CD4-positive, alpha-beta T cell (primary cell): ENCODE data around the gene ARGFX. TPM values are rescaled to one million over a fixed set of nuclear protein-coding genes. Genes with fewer than 3 reads are reported as not detected.

Source experiments
- ATAC-seq: fragments of 200-7000 bp; cut with Tn5 transposase; one replicate; pipeline ENCODE4 v1.10.0; 2022; ENCODE audit warnings: mild to moderate bottlenecking; ENCODE audit not compliant: poor library complexity
- CTCF ChIA-PET: fragments of 350-600 bp; sonication (Branson Sonifier 250); formaldehyde crosslinking; loops from one replicate; lab custom pipeline; 2021; ENCODE audit warnings: antibody characterized with exemption, inconsistent platforms; lab: Charles Lee
- POLR2A ChIA-PET: fragments of 350-600 bp; sonication (Branson Sonifier 250); formaldehyde crosslinking; loops from one replicate; lab custom pipeline; 2021; ENCODE audit warnings: antibody characterized with exemption, inconsistent platforms; lab: Charles Lee
- DNase-seq, 14 experiments: peaks; one replicate each; pipeline ENCODE4 v3.0.0-alpha.2; 2013 to 2020; ENCODE audit warnings: mixed read lengths in 2 of 14
- H3K27ac ChIP-seq, 2 donors: one replicate each; pipeline versions ENCODE4 v1.5.1 to v1.7.0; 2013; ENCODE audit warnings: low read length in 2 of 2, low read depth in 1 of 2, mild to moderate bottlenecking in 1 of 2
- H3K27me3 ChIP-seq, 2 experiments: 1 replicate in 1 of 2; 2 replicates in 1 of 2; pipeline versions ENCODE4 v1.6.1 to v1.7.0; 2013; ENCODE audit warnings: low read length in 2 of 2, control low read depth in 1 of 2, mild to moderate bottlenecking in 1 of 2, moderate library complexity in 1 of 2; ENCODE audit not compliant: insufficient read depth in 2 of 2, control insufficient read depth in 1 of 2
- H3K36me3 ChIP-seq: one replicate; pipeline ENCODE4 v1.6.1; 2013; ENCODE audit warnings: low read length, control low read depth; ENCODE audit not compliant: insufficient read depth
- H3K4me1 ChIP-seq: one replicate; pipeline ENCODE4 v1.6.1; 2013; ENCODE audit warnings: low read length, control low read depth; ENCODE audit not compliant: insufficient read depth
- H3K4me3 ChIP-seq: one replicate; pipeline ENCODE4 v1.5.1; 2013; ENCODE audit warnings: mild to moderate bottlenecking, low read length, moderate library complexity
- H3K9me3 ChIP-seq, 2 experiments: 1 replicate in 1 of 2; 2 replicates in 1 of 2; pipeline versions ENCODE4 v1.6.1 to v1.7.0; 2013; ENCODE audit warnings: low read length in 2 of 2, mild to moderate bottlenecking in 2 of 2, control low read depth in 1 of 2, moderate library complexity in 1 of 2; ENCODE audit not compliant: control insufficient read depth in 1 of 2, insufficient read depth in 1 of 2
- H3K27ac Mint-ChIP-seq: one replicate; pipeline ENCODE4 v1.8.0; 2020; ENCODE audit warnings: mixed read lengths
- H3K27me3 Mint-ChIP-seq: one replicate; pipeline ENCODE4 v1.8.0; 2021; ENCODE audit warnings: mixed read lengths
- H3K36me3 Mint-ChIP-seq: one replicate; pipeline ENCODE4 v1.8.0; 2021; ENCODE audit warnings: low read depth, mixed read lengths
- H3K4me1 Mint-ChIP-seq: one replicate; pipeline ENCODE4 v1.8.0; 2021; ENCODE audit warnings: low read depth, mixed read lengths
- H3K4me3 Mint-ChIP-seq: one replicate; pipeline ENCODE4 v1.8.0; 2020; ENCODE audit warnings: mild to moderate bottlenecking, mixed read lengths
- H3K9me3 Mint-ChIP-seq: one replicate; pipeline ENCODE4 v1.8.0; 2020; ENCODE audit warnings: mixed read lengths
- CTCF ChIP-seq: fragments of 200-600 bp; IDR thresholded peaks from one replicate; pipeline ENCODE4 v1.8.0; 2022; ENCODE audit warnings: antibody characterized with exemption, mild to moderate bottlenecking
- intact Hi-C, 2 experiments: fragments of 100-400 bp; cut with DNase I in 1 of 2; cut with micrococcal nuclease in 1 of 2; formaldehyde crosslinking; loops; one replicate each; pipeline versions ENCODE4 v1.15.1 to v1.9.0; 2023 to 2025; cut with DNase I, micrococcal nuclease
- polyA plus RNA-seq, 2 donors: library from polyadenylated mRNA; unstranded; fragments of 120-200 nt; gene quantifications; one replicate each; pipeline ENCODE4 v1.2.1, GENCODE V29; 2013
- total RNA-seq, 174 experiments: library from RNA in 2 of 174; stranded (reverse) in 2 of 174; gene quantifications; one replicate each; pipeline ENCODE4 v1.2.3 and lab custom pipeline; 2021 to 2026

The ARGFX gene
- total RNA-seq (not detected), total RNA-seq (lab: John Stamatoyannopoulos, UW) (0 to 0.09 (median 0) reads per million in 172 experiments)
- not detected for polyA plus RNA-seq (2013, experiment 1 of 2)
- polyA plus RNA-seq (2013, experiment 2 of 2): not detected

GRCh38 chr3:121567649-121568048, at the start of gene ARGFX:
Gene ARGFX, plus strand, starts transcription at chr3:121567949. Its CDS starts 2,765 bp downstream, at chr3:121570714.
- Mint-ChIP-seq H3K27ac (no peak within 1 kb of the TSS), H3K27me3 (peaks cover 4% of the 10 kb centered on the region), H3K4me3 (no peak within 1 kb of the TSS), H3K36me3 (no peaks in the 10 kb centered on the region), H3K4me1 (no peaks in the 10 kb centered on the region), H3K9me3 (no peaks in the 10 kb centered on the region)
- intact Hi-C loops: no loop called here
- H3K27ac ChIP-seq: no peak within 1 kb of the TSS
- ChIA-PET POLR2A (no interaction called here), CTCF (no interaction called here)
- no peak for ATAC-seq
- no peaks in the 10 kb centered on the region for H3K27me3 ChIP-seq
- H3K9me3 ChIP-seq: no peaks in the 10 kb centered on the region
- no peak within 1 kb of the TSS for H3K4me3 ChIP-seq
- no peak for DNase-seq
- no peaks in the 10 kb centered on the region for H3K36me3 ChIP-seq
- H3K4me1 ChIP-seq: no peaks in the 10 kb centered on the region
- TF ChIP-seq CTCF: no peak

- ChIA-PET POLR2A (no interaction called here), CTCF (no interaction called here)
- Mint-ChIP-seq H3K9me3 (peaks cover 7% of the 10 kb centered on the region), H3K36me3 (peaks cover 9% of the 10 kb centered on the region), H3K27ac (no peak overlapping the region), H3K4me1 (no peaks in the 10 kb centered on the region), H3K4me3 (no peak overlapping the region), H3K27me3 (no peaks in the 10 kb centered on the region)
- no peak for TF ChIP-seq CTCF
- H3K9me3 ChIP-seq: peaks cover 8 to 19% of the 10 kb centered on the region in 2 experiments
- no peak overlapping the region for H3K4me3 ChIP-seq
- no peak overlapping the region for H3K27ac ChIP-seq
- ATAC-seq: no peak
- H3K4me1 ChIP-seq: no peaks in the 10 kb centered on the region
- no peaks in the 10 kb centered on the region for H3K36me3 ChIP-seq
- intact Hi-C loops: no loop called here
- no peaks in the 10 kb centered on the region for H3K27me3 ChIP-seq
- no peak for DNase-seq
Observed at GRCh38 chr3:121517953-121518655, 49.6 kb upstream of the ARGFX start.

- peaks cover 5% of the 10 kb centered on the region for H3K36me3 Mint-ChIP-seq
Observed at GRCh38 chr3:121520510-121520909, 47.2 kb upstream of the ARGFX start.

More at GRCh38 chr3:121520510-121520909, 47.2 kb upstream of the ARGFX start:
- no peak for DNase-seq
- no peak for TF ChIP-seq CTCF
- Mint-ChIP-seq H3K4me1 (no peaks in the 10 kb centered on the region), H3K4me3 (no peak overlapping the region), H3K9me3 (peaks cover 3% of the 10 kb centered on the region), H3K27me3 (no peaks in the 10 kb centered on the region), H3K27ac (no peak overlapping the region)
- Histone ChIP-seq H3K36me3 (no peaks in the 10 kb centered on the region), H3K9me3 (peaks cover under 1 to 11% of the 10 kb centered on the region in 2 experiments), H3K4me1 (no peaks in the 10 kb centered on the region), H3K27ac (no peak overlapping the region), H3K27me3 (no peaks in the 10 kb centered on the region), H3K4me3 (no peak overlapping the region)
- ATAC-seq: no peak
- CTCF ChIA-PET: no interaction called here
- POLR2A ChIA-PET: no interaction called here
- intact Hi-C loops: no loop called here
